ENCODE data around the gene TCERG1L.
A peak's percentile ranks its signal among the peaks of the same experiment; 100 is the strongest.

TCERG1L gene

GRCh38 chr10:131314148-131314547 is 2.6 kb upstream of the TCERG1L start:
- no peak for DNase-seq

- DNase-seq, result no peak
Measured at GRCh38 chr10:131313377-131313776, 1.9 kb upstream of the TCERG1L start.

- peak; percentile 85 for DNase-seq
Measured at GRCh38 chr10:131312478-131312836, 936 bp upstream of the TCERG1L start.

- no peak for DNase-seq
Measured at GRCh38 chr10:131311402-131311660, 190 bp downstream of the TCERG1L start.

DNA sequence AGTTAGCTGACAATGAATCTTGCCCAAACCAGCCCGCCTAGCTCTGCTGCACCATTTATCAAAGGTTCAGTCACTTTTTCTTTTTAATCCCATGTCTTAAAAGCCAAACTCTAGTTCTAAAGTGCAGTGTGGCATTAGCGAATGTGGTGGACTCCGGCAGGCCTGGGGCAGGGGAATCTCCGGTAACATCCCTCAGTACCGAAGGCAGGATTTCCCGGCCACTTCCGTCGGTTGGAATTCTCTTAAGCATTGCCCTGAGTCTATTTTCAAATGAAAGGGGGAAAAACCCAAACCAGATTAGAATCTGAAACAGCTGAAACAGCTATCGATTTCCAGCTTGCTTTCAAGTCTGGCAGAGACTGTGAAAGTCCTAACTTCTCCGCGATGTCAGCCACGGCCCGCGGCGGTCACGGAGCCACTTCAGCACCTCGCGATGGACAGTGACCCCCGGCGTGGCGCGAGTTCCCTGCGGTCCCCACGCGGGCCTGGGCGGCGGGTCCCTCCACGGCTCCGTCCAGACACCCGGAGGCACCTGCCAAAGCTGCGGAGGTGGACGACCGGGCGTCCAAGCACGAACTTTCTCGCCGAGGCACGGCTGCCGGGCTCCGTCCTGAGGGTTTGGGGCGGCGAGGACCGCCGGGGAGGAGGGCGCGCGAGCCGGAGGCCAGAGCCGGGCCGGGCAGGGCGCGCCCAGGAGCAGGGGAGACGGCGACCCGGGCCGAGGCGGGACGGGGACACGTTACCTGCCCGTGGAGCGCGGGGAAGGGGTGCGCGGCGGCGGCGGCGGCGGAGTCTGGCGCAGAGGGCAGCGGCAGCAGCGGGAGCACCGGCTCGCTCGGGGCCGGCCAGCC is 745 bp downstream of the TCERG1L start:
- no peak for DNase-seq

DNA sequence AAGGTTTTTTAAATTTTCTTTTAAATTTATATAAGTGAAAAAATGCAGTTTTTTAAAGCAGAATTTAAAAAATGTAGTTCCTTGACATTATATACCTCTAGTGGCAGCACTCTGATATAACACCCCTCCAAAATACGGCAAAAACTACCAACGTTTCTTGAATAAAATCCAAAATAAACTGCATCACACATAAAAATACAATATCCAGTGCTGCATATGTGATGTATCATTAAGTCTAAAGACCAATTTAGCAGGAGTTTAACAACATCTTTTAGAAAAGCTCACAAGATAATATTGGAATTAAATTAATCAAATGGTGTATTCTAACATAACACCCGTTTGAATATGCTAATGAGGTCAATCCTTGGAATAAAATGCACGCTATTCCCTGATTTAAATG is 1.4 kb downstream of the TCERG1L start:
- peak; percentile 9 for DNase-seq

DNA sequence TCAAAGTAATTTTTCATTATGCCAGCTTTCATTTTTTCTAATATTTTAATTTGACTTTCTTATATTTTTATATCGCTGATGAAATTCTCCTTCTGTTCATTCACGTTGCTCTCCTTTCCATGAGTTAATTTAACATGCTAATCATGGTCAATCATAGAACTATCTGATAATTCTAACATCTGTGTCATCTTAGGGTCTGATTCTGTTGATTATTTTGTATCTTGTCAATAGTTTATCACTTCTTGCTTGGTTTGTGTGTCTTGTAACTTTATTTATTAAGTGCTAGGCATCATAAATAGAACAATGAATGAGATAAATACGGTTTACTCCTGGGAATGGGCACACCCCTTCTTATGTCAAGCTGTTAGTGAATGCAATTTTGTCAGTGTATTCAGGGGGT is 11.0 kb downstream of the TCERG1L start:
- no peak for DNase-seq

GRCh38 chr10:131290781-131291180 is 20.7 kb downstream of the TCERG1L start:
- no peak for DNase-seq

DNA sequence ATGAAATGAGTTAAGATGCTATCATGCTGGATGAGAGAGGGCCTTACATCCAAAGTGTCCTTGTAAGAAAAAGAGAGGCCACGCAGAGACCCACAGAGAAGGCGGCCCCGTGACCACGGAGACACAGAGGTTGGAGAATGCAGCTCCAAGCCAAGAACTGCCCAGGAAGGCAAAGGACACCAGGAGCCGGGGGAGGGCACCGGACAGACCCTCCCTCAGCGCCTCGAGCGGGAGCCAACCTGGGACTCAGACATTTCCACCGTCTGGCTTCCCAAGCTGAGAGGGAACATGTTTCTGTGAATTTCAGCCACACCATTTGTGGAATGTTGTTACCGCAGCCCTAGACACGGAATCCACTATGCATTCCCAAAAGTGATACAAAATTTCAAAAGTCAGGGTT is 22.9 kb downstream of the TCERG1L start:
- no peak for DNase-seq

GRCh38 chr10:131282961-131283360 is 28.6 kb downstream of the TCERG1L start:
- no peak for DNase-seq

- no peak for DNase-seq
Measured at GRCh38 chr10:131280101-131280500, 31.4 kb downstream of the TCERG1L start.

GRCh38 chr10:131279516-131279915 is 32.0 kb downstream of the TCERG1L start:
- no peak for DNase-seq

DNA sequence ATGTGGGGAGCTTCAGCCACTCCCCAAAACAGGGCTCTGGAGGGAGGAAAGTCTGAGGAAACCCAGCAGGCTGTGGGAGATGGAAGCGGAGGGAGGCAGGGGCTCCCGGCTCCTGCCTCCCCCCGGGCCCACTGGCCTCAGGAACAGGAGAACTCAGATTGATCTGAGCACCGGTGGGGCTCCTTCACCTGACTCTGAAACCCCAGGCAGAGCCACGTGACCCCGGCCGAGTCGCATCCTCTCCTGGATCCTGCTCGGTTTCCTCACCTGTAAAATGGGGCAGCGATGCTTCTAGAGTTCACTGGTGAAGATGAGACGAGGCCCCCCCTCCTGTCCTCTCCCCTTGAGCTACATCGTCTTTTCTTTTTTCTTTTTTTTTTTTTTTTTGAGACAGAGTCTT is 33.6 kb downstream of the TCERG1L start:
- no peak for DNase-seq

DNA sequence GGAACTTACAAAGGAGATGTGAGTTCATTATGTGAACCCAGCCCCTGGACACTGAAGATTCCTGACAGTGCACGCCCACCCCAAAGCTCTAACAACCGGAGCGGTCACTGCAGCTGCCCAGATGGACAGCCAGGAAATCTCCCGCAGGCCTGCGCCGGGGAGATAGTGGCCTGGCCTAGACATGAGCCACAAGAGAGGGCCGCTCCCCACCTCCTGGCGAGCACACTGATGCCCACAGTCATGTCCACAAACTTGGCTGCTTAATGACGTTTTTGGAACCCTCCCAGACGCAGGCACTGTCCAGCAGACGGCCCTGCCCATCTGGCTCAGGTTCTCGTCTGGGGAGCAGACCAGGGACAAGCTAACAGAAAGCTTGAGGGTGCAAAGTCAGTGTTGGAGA is 34.2 kb downstream of the TCERG1L start:
- no peak for DNase-seq

DNA sequence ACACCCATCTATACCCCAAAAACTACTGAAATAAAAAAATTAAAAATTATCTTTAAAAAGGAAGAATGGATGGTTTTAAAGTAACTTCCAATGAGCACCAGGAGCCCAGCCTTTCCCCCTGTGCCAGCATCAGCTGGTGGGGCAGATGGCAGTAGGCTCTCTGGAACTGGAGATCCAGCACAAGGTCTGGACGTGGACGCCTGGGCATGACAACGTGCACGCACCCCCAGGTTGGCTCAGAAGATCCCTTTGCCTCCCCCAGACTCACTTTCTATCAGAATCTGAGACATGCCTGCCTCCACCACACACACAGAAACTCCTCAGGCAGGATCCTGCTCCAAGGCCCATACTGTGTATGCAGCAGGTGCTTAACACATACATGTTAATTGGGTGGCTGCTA is 35.8 kb downstream of the TCERG1L start:
- DNase-seq, result no peak

DNA sequence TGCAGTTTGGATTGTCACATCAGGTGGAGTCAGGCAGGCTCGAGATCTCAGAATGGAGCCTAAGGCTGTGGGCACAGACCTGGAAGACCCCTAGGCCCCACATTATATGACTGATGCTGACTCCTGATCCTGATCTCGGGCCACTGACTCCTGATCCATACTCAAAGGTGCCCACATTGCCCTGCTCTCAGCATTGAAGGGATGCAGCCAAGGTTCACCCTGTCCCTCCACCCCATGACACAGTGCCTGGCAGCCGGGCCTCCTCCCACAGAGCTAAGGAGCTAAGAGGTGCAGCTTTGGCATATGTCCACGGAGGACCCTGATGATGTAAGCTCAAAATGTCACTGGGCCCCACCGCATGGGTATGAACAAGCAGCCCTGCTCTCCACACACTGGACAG is 36.6 kb downstream of the TCERG1L start:
- DNase-seq, result no peak

DNA sequence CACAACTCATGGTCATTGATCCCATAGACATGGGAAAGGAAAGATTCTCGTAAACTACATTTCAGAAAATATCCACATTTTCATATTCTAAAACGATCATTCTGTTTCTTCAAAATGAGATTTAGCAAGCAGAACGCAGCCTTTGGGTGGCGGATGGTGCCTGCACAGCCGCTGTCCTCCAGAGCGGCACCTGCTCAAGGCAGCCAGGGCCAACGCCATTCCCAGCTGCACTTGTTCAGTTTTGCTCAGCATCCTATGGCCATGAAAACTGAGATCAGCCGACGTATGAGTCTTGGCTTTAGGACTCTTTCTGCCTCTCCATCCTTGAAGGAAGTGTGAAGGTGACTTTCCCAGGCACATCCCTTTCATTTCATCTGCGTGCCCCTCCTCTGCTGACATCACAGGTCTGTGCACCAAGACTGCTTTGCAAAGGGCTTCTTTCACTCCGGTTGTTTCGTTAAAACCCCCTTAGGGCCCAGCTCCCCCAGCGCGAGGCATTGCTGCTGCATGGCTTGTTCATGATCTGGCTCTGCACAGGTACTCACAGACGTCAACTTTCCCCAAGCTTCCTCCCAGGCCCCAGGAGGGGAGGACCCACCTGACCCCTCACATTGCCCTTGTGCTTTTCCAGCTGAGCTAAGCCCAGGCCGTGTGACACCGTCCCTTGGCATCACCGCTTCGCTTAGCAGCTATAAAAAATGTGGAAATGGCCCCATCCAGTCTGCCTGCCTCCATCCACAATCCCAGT is 37.2 kb downstream of the TCERG1L start:
- no peak for DNase-seq

DNA sequence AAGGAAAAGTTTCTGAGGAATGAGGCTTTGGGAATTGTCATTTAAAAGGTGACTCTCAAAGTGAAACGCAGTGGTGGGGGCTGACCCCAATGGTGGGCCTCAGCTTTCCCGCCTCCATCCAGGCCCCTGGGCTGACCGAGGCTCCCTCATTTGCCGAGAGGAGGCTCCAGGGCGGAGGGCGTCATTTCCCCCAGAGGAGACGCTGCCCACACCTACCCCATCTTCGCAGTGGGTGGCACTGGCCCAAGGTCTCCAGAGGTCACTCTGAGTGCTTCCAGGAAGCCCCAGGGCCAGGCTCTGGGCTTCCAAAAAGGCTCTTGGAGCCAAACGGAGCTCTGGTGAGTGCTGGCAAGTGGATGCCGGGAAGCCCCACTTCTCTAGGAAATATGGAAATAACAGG is 38.0 kb downstream of the TCERG1L start:
- DNase-seq, result no peak

DNA sequence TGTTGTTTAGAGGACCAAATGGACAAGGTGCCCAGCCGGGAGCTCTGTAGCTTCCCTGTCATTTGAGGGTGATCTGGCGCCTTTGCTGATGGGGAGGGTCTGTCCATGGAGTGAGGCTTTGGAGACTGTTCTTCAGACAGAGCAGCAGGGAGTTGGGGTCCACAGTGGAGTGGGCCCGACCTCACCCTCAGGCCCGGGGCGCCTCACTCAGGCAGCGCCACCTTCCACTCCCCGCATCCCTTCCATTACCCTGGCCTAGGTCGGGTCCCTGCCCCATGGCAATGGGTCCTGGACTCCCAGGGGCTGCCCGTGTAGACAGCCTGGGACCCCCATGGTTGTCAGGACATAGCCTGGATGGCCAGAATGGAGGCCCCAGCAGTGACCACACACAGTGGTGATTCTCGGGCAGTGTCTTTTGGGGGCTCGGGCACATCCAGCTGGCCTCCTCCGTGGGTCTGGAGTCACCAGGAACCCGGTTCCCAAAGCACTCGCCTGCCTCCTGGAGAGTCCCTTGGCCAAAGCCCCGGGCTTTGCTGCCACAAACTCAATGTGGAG is 38.5 kb downstream of the TCERG1L start:
- no peak for DNase-seq

DNA sequence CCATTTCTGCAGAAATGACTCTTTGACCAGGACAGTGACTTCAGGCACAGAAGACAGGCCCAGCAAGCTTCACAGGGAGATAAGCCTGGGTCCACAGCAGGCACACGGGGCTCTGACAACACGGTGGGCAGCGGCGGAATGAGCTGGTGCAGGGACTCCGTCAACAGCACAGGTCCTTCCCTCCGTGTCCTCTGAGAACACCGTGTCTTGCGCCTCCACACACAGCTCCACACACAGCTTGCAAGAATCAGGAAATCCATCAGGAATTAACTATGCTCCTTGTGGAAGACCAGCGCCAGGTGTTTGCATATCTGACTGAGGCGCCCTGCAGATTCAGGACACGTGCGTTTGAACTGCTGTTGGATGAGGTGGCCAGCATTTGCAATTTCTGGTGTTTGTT is 39.6 kb downstream of the TCERG1L start:
- DNase-seq, result no peak

- DNase-seq, result no peak
Measured at GRCh38 chr10:131271195-131271880, 40.2 kb downstream of the TCERG1L start.

DNA sequence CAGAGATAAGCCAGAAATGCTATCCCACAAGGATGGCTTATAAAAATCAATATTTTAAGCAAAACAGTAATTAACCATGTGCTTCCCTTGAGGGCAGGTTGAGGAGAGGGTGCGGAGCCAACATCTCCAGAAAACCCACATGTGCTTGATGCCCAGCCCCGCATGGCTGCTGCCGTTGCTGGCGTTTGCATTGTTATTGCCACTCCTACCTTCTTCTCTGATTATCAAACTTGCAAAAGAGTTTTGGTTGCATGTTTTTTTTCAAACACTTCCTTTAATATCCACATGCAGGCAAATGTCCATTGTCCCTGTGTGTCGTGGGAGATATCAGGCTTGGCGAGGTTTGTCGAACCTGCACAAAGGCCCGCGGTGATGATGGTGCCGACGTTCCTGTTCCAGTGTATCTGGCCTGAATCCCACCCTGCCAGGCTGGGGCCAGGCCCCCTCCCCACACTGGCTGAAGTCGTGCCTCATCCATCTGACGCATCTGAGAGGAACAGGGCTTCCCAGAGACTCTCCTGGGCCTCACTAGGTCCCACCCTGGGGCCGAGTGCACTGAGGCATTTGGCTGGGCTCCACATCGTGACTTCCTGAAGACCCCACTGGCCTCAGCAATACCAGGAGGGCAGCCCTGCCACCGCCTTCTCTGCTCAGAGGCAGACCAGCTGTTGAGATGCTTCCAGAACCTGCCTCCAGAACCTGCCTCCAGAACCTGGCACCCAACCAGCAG is 40.9 kb downstream of the TCERG1L start:
- no peak for DNase-seq

DNA sequence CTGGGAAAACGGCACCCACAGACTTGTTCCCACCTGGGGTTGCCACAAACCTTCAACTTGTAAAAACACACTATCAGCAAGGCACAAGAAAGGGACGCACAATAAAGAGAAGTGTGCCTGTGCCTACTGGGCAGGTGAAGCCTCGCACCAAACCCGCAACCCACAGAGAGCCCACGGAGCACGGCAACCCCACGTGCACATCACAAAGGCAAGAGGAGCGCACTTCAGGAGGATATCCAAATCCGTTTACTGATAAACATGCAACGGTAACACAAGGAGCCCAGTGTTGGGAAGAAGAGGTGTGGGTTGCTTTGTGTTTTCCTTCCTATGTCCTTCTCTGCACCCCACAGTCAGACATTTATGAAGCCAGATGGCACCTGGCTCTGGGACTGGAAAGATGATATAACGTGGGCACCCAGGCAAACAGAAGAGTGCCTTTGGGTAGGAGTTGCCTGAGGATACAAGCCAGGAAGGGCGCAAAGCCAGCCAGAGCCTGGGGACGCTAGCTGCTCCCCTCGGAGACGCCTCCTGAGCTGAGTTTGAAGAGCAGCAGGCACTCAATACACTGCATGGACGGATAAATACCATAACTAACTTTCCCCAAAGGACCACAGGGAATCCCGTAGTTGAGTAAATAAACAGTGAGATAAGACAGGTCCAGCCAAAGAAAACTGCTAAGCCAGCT is 41.6 kb downstream of the TCERG1L start:
- DNase-seq, result no peak

All from NCI-H1436 (cell line).